Prostate gland (tissue), 2 donors: ENCODE data around the gene OTOA.

Experiments used
- POLR2A ChIP-seq: fragments of 450-650 bp; IDR thresholded peaks from one replicate; pipeline ENCODE4 v1.6.1; 2016; ENCODE audit warnings: antibody characterized with exemption, mild to moderate bottlenecking
- POLR2AphosphoS5 ChIP-seq: sonication (generic); formaldehyde crosslinking; IDR thresholded peaks from one replicate; pipeline ENCODE4 v1.6.1; 2017; ENCODE audit warnings: antibody characterized with exemption
- TF ChIP-seq, protein P1 (sequence below), 4 experiments: fragments of 200-600 bp in 2 of 4; fragments of 450-650 bp in 2 of 4; sonication (generic) in 2 of 4; IDR thresholded peaks; 1 replicate in 3 of 4; 2 replicates in 1 of 4; pipeline ENCODE4 v1.5.1; 2016 to 2019; ENCODE audit warnings: antibody characterized with exemption in 4 of 4, mild to moderate bottlenecking in 2 of 4, moderate library complexity in 2 of 4

DNA sequence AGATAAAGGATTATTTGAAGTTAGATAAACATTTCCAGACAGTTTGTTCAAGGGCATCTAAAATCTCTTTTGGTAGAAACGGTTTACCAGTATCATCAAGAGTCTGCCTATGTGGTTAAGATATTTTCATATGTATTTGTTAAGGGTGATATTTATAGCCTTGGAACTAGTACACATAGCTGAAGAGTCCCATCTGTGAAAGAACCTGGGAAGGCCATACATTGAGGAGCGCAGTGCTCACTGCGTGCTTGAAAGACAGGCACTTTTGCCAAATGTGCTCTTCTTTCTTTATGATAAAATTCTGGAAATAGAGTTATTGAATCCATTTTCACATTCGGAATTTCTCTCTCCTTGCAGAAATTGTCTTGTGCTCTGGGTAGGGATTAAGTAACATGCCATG lies 19.1 kb upstream of the OTOA start:
- TF ChIP-seq, protein P1, sequence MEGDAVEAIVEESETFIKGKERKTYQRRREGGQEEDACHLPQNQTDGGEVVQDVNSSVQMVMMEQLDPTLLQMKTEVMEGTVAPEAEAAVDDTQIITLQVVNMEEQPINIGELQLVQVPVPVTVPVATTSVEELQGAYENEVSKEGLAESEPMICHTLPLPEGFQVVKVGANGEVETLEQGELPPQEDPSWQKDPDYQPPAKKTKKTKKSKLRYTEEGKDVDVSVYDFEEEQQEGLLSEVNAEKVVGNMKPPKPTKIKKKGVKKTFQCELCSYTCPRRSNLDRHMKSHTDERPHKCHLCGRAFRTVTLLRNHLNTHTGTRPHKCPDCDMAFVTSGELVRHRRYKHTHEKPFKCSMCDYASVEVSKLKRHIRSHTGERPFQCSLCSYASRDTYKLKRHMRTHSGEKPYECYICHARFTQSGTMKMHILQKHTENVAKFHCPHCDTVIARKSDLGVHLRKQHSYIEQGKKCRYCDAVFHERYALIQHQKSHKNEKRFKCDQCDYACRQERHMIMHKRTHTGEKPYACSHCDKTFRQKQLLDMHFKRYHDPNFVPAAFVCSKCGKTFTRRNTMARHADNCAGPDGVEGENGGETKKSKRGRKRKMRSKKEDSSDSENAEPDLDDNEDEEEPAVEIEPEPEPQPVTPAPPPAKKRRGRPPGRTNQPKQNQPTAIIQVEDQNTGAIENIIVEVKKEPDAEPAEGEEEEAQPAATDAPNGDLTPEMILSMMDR (IDR thresholded peaks at IDR 0.05) = no peak
- no peak for TF ChIP-seq POLR2A
- TF ChIP-seq POLR2AphosphoS5 = no peak
